T-helper 2 cell (primary cell): ENCODE measurements around the gene CCDC27.

ENCODE experiments used
- DNase-seq, 5 experiments: peaks; one replicate each; pipeline versions ENCODE4 v3.0.0 to v3.0.0-alpha.2; 2012 to 2022
- total RNA-seq, 2 donors: gene quantifications; one replicate each; lab custom pipeline; 2026; lab: John Stamatoyannopoulos, UW

Gene CCDC27
- 0 reads per million in 2 donors for total RNA-seq

- DNase-seq = no peak
Measured at GRCh38 chr1:3752400-3752945, at the start of gene CCDC27. Gene CCDC27 (plus strand): TSS chr1:3752450. CDS start chr1:3752482, 32 bp downstream.

DNA sequence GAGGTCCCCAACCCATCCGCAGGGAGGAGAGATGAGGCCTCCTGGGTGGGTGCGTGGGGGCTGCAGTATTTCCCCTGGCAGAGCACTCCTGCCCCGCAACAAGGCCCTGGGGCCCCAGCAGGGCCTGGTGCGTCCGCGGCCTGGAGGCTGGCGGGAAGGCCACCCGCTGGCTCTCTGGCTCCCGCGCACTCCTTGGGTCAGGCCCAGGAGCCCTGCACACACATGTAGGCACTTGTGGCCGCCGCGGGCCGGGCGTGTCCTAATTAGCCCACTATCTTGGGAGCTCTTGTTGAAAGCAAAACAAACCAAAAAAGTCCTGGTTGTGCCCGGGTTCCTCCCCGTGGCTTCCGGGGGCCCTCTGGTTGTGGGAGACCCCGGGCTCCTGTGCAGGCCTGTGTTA is 49.7 kb upstream of the CCDC27 start:
- DNase-seq = no peak

DNA sequence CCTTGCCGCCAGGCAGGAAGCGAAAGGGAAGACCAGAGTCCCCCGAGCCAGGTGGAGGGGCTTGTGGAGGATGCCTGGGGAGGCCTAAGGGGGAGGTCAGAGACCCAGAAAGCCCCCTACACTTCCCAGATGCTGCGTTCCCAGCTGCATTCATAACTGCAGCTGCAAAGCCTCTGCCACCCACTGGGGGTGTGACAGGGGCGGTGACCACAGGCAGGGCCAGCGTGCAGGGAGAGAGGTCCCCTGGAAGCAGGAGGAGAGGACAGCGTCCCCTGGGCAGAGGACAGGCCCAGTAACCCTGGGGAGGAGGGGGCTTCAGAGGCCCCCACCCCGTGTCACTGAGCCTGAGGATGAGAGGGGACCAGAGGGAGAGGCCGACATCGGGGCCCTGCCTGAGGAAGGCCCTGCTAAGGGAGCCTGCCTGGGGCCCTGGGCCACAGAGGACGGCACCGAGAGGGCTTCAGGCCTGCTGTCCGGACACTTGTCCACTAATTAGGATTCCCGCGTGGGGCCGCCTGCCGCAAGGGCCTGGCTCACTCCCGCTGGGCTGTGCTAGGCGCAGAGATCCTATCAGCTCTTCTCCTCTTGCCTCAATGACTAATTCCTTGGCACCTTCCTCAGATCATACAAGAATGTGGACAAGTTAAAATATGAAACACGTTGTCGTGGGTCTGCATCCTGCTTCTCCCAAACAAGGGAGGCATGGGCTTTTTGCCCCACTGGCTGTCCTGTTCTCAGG is 49.1 kb upstream of the CCDC27 start:
- DNase-seq = no peak

GRCh38 chr1:3703786-3704371 is 48.4 kb upstream of the CCDC27 start:
- no peak for DNase-seq

GRCh38 chr1:3705341-3705950 is 46.8 kb upstream of the CCDC27 start:
- no peak for DNase-seq

GRCh38 chr1:3706651-3707297 is 45.5 kb upstream of the CCDC27 start:
- no peak for DNase-seq

GRCh38 chr1:3707298-3707938 is 44.8 kb upstream of the CCDC27 start:
- no peak for DNase-seq

DNA sequence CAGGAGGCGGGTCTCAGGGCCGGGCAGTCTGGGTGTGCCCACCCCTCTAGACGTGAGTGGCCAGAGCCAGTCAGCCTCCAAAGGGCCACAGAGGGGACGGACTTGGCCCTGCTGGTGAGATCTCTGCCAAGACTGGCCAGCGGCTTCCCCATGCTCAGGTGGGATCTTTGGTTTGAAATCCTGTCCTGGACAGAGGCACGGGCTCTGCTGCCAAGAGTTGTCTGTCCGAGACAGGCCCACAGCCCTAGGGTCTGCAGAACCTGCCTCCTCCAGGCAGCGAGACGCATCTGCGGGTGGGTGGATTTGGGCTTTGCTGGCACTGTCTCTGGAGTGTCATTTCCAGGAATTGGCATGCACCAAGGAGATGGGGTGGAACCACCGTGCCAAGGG is 44.3 kb upstream of the CCDC27 start:
- no peak for DNase-seq

DNA sequence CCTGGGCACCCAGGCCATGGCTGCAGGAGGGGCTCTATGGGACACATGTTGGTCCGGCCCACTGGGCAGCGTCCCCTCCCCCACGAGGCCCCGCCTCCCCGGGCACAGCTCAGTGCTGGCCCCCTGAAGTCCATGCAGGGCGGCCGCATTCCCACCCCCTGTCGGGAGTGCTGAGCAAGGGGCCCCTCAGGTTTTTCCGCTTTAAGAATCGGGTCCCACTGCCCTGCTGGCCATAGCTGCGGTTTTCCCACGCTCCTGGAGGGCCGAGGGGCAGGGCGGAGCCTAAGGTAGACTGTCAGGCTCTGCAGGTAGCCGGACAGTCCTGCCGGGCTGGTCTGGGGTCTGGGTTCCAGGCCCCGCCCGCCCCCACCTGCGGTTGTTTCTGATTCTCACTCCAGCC is 43.5 kb upstream of the CCDC27 start:
- DNase-seq = no peak

DNA sequence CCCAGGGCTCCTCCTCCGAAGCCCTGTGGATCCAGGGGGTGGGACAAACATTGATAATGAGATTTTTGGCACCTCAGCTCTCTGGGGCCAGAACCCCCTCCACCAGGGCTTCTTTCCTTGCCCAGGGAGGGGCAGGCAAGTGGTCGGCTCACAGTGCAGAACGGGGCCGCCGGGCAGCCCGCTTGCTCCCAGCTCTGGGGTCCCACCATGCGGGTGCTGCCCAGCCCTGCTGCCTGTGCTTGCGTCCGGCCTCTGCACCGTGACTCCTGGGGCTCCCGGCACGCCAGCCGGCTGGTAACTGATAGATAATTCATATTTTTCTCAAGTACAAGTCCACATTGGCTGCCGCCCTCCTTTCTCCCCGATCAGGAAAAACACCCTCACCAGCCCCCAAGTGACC is 42.0 kb upstream of the CCDC27 start:
- no peak for DNase-seq

GRCh38 chr1:3711381-3711779 is 40.9 kb upstream of the CCDC27 start:
- DNase-seq = no peak

DNA sequence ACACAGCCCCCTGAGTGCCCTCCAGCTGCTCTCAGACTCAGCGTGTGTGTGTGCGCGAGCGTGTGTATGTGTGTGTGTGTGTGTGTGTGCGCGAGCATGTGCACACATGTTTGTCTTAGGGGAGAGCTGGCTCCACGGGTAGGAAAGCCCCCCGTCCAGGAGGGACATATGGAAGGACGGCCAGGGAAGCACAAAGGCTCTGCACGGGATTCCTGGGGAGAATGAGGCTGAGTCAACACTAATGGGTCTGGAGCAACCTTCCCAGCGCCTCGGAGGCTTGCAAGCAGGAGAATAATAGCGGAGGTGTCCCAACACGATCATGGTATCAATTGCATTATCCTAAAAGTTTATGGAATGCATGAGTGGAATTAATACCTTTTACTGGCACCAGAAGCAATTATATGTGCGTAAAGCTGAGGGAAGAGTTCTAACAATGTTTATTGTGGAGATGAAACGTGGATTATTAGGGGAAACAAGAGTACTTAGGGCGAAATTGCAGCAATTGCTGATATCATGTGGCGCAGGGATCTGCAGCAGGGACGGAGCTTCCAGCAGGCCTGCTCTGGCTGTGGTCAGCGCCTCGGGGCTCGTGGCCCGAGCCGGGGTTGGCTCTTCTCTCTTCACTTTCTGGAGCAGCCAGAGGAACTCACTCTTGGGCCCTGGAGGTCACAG is 40.3 kb upstream of the CCDC27 start:
- no peak for DNase-seq

GRCh38 chr1:3712573-3713535 is 39.4 kb upstream of the CCDC27 start:
- DNase-seq = no peak

GRCh38 chr1:3713840-3714239 is 38.4 kb upstream of the CCDC27 start:
- DNase-seq = no peak

GRCh38 chr1:3714284-3714741 is 37.9 kb upstream of the CCDC27 start:
- no peak for DNase-seq

- DNase-seq = no peak
Measured at GRCh38 chr1:3714814-3715213, 37.4 kb upstream of the CCDC27 start.

- no peak for DNase-seq
Measured at GRCh38 chr1:3716351-3716750, 35.9 kb upstream of the CCDC27 start.

DNA sequence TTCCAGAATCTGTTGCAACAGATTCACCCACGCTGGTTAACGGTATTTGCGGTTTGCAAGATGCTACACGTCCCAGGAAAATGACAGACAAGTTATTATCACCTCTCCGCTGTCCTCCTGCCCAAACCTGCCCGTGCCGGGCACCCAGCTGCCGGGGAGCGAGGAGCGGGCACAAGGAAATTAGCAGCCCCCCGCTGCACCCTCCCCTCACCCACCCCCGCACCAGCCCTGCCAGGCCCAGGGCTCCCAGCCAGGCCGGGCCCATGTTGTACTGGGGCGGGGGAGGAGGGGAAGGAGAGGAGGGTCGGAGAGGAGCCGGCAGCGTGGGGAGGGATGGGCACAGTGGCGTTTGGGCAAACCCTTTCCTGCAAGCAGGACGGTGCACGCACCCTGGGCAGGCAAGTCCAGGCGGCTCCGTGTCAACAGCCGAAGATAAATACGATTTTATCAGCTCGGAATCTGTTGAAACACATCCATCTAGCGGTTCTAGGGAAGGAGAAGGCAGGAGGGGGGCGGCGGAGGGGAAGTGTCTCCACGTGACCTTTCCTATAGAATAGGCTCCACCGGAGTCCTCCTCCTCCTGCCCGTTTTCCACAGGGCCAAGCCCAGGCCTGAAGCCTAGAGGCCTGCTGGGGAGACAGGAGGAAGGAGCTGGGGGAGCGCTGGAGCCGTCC is 35.1 kb upstream of the CCDC27 start:
- no peak for DNase-seq

GRCh38 chr1:3717715-3718601 is 34.3 kb upstream of the CCDC27 start:
- no peak for DNase-seq
